GM23338 (cell line): Measurements from ENCODE around the gene CACNA1C. TPM values are rescaled to one million over a fixed set of nuclear protein-coding genes. Genes with fewer than 3 reads are reported as not detected.

ENCODE experiments used
- ATAC-seq: fragments of 200-7000 bp; cut with Tn5 transposase; 3 replicates; pipeline ENCODE4 v1.9.1; 2020
- DNase-seq: peaks from one replicate; pipeline ENCODE4 v3.0.0-alpha.2; 2015; ENCODE audit warnings: low spot score
- H2AFZ ChIP-seq: fragments of 200-600 bp; sonication (generic); 2 replicates; pipeline ENCODE4 v1.8.0; 2016; ENCODE audit warnings: antibody characterized with exemption, mild to moderate bottlenecking, moderate library complexity
- H3F3A ChIP-seq: fragments of 200-600 bp; sonication (generic); replicated peaks from 2 replicates; pipeline ENCODE4 v1.8.0; 2017; ENCODE audit warnings: antibody characterized with exemption, mixed run types, low read depth
- H3K27ac ChIP-seq: fragments of 200-600 bp; sonication (generic); 2 replicates; pipeline ENCODE4 v1.6.1; 2016; ENCODE audit warnings: low read depth
- H3K27me3 ChIP-seq: fragments of 200-600 bp; sonication (generic); 2 replicates; pipeline ENCODE4 v1.8.0; 2016; ENCODE audit warnings: mild to moderate bottlenecking, mixed run types, moderate library complexity; ENCODE audit not compliant: insufficient read depth
- H3K36me3 ChIP-seq: fragments of 200-600 bp; sonication (generic); 2 replicates; pipeline ENCODE4 v1.8.0; 2016; ENCODE audit warnings: mild to moderate bottlenecking; ENCODE audit not compliant: insufficient read depth
- H3K4me1 ChIP-seq: fragments of 200-600 bp; sonication (generic); 2 replicates; pipeline ENCODE4 v1.8.0; 2016; ENCODE audit warnings: mild to moderate bottlenecking, moderate library complexity; ENCODE audit not compliant: insufficient read depth
- H3K4me2 ChIP-seq: fragments of 200-600 bp; sonication (generic); 2 replicates; pipeline ENCODE4 v1.7.1; 2017; ENCODE audit warnings: mixed run types
- H3K4me3 ChIP-seq: fragments of 200-600 bp; sonication (generic); 2 replicates; pipeline ENCODE4 v1.6.1; 2016; ENCODE audit warnings: mixed run types
- H3K79me2 ChIP-seq: fragments of 200-600 bp; sonication (generic); replicated peaks from 2 replicates; pipeline ENCODE4 v1.8.0; 2017; ENCODE audit warnings: mild to moderate bottlenecking; ENCODE audit not compliant: insufficient read depth
- H3K9me2 ChIP-seq: fragments of 200-600 bp; sonication (generic); 2 replicates; pipeline ENCODE4 v1.8.0; 2017; ENCODE audit not compliant: insufficient read depth
- H4K20me1 ChIP-seq: fragments of 200-600 bp; sonication (generic); replicated peaks from 2 replicates; pipeline ENCODE4 v1.8.0; 2017; ENCODE audit warnings: mild to moderate bottlenecking; ENCODE audit not compliant: insufficient read depth
- H3K27ac Mint-ChIP-seq: 2 replicates; pipeline ENCODE4 v1.8.0; 2020; ENCODE audit warnings: inconsistent platforms, mild to moderate bottlenecking, moderate library complexity, mixed read lengths
- H3K27me3 Mint-ChIP-seq: 3 replicates; pipeline ENCODE4 v1.8.0; 2022; ENCODE audit warnings: low read depth, mild to moderate bottlenecking, moderate library complexity, mixed read lengths, inconsistent platforms; ENCODE audit not compliant: insufficient read depth, poor library complexity
- H3K36me3 Mint-ChIP-seq: 3 replicates; pipeline ENCODE4 v1.8.0; 2021; ENCODE audit warnings: low read depth, mild to moderate bottlenecking, inconsistent platforms, moderate library complexity, mixed read lengths
- H3K4me1 Mint-ChIP-seq: 3 replicates; pipeline ENCODE4 v1.8.0; 2020; ENCODE audit warnings: mild to moderate bottlenecking, inconsistent platforms, mixed read lengths
- H3K4me3 Mint-ChIP-seq: 3 replicates; pipeline ENCODE4 v1.8.0; 2021; ENCODE audit warnings: moderate library complexity, mild to moderate bottlenecking, inconsistent platforms, mixed read lengths
- H3K9me3 Mint-ChIP-seq: 3 replicates; pipeline ENCODE4 v1.8.0; 2020; ENCODE audit warnings: moderate library complexity, mild to moderate bottlenecking, inconsistent platforms, mixed read lengths
- CREB1 ChIP-seq: fragments of 250-450 bp; sonication (Bioruptor Pico); IDR thresholded peaks from 2 replicates; pipeline ENCODE4 v1.5.0; 2020; ENCODE audit warnings: low read depth, mild to moderate bottlenecking, moderate library complexity
- ETS1 ChIP-seq: IDR thresholded peaks from 2 replicates; pipeline ENCODE4 v1.6.1; 2016; ENCODE audit warnings: antibody characterized with exemption
- EZH2 ChIP-seq: fragments of 200-600 bp; sonication (generic); IDR thresholded peaks from one replicate; pipeline ENCODE4 v1.8.0; 2017; ENCODE audit warnings: antibody characterized with exemption, mild to moderate bottlenecking, low read depth; ENCODE audit not compliant: unreplicated experiment
- EZH2phosphoT487 ChIP-seq: fragments of 200-600 bp; sonication (generic); IDR thresholded peaks from one replicate; pipeline ENCODE4 v1.8.1; 2018; ENCODE audit warnings: antibody characterized with exemption; ENCODE audit not compliant: unreplicated experiment
- JUNB ChIP-seq: IDR thresholded peaks from one replicate; pipeline ENCODE4 v1.6.1; 2016; ENCODE audit warnings: antibody characterized with exemption; ENCODE audit not compliant: unreplicated experiment
- NANOG ChIP-seq: IDR thresholded peaks from 2 replicates; pipeline ENCODE4 v1.6.1; 2016; ENCODE audit warnings: antibody characterized with exemption, borderline replicate concordance
- POLR2AphosphoS5 ChIP-seq: IDR thresholded peaks from 2 replicates; pipeline ENCODE4 v1.6.1; 2016; ENCODE audit warnings: antibody characterized with exemption, low read depth
- REST ChIP-seq: IDR thresholded peaks from one replicate; pipeline ENCODE4 v1.6.1; 2018; ENCODE audit warnings: antibody characterized with exemption; ENCODE audit not compliant: unreplicated experiment
- STAT1 ChIP-seq: IDR thresholded peaks from one replicate; pipeline ENCODE4 v1.6.1; 2016; ENCODE audit warnings: antibody characterized with exemption; ENCODE audit not compliant: unreplicated experiment
- ZNF114 ChIP-seq: fragments of 250-450 bp; sonication (Bioruptor Pico); IDR thresholded peaks from 2 replicates; pipeline ENCODE4 v1.5.0; 2020; ENCODE audit warnings: mild to moderate bottlenecking, moderate library complexity
- ZNF331 ChIP-seq: fragments of 250-450 bp; sonication (Bioruptor Pico); IDR thresholded peaks from 2 replicates; pipeline ENCODE4 v1.5.0; 2020; ENCODE audit warnings: low read depth, mild to moderate bottlenecking, moderate library complexity
- polyA plus RNA-seq: library from polyadenylated mRNA; unstranded; fragments of >200 nt; fragmentation: Nextera tagmentation; extraction: Ambion mirVana; gene quantifications from 2 replicates; pipeline ENCODE4 v1.2.1, GENCODE V29; 2016
- total RNA-seq: library from RNA; depleted of rRNA; stranded (reverse); fragments of >200 nt; shearing (Covaris generic); gene quantifications from 2 replicates; pipeline ENCODE4 v1.2.3, GENCODE V29; 2014
- TF ChIP-seq, protein P1 (sequence below), 2 experiments: fragments of 200-600 bp in 1 of 2; sonication (generic) in 1 of 2; conservative IDR thresholded peaks; 2 replicates each; pipeline versions ENCODE4 v1.5.1 to v1.6.1; 2016 to 2017; ENCODE audit warnings: antibody characterized with exemption in 2 of 2, low read depth in 2 of 2, mild to moderate bottlenecking in 2 of 2, moderate library complexity in 1 of 2
- TF ChIP-seq, protein P2 (sequence below): fragments of 250-450 bp; sonication (Bioruptor Pico); IDR thresholded peaks from 2 replicates; pipeline ENCODE4 v1.5.0; 2020; ENCODE audit warnings: mild to moderate bottlenecking, moderate library complexity

The CACNA1C gene
- total and polyA plus RNA-seq, 2 experiments from 2014 or later: 0.78 to 2.1 TPM

DNA sequence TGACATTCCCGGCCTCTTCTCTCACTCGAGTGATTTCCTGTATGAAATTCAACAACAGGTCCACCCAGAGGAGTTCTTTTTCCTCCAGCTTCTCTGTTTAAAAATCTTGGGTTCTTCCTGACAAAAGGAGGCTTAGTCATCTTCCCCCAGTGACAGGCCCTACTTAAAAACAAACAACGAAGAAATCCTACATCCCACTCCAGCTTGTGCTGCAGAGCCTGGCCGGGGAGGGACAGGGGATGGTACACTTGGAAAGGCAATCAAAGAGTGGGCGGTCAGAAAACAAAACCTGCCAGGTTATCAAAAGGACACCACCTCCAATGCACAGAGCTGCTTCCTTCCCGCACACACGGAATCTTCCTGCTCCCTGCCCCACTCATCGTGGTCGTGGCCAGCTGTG is 101.3 kb downstream of the CACNA1C start:
- no peaks in the 10 kb centered on the region for H3K36me3 Mint-ChIP-seq
- Histone ChIP-seq H3K4me1 (no peaks in the 10 kb centered on the region), H3K79me2 (no peaks in the 10 kb centered on the region), H3K27ac (no peak overlapping the region), H3F3A (no peaks in the 10 kb centered on the region), H2AFZ (no peak overlapping the region), H3K27me3 (no peaks in the 10 kb centered on the region), H4K20me1 (no peaks in the 10 kb centered on the region), H3K4me3 (no peak overlapping the region), H3K4me2 (no peak overlapping the region), H3K36me3 (no peaks in the 10 kb centered on the region), H3K9me2 (no peaks in the 10 kb centered on the region; the same call in 1 of the 2 replicates)
- TF ChIP-seq JUNB (no peak), CREB1 (CRISPR knock-in tag) (no peak), EZH2 (no peak), EZH2phosphoT487 (no peak), ETS1 (no peak), ZNF114 (CRISPR knock-in tag) (no peak), STAT1 (no peak), NANOG (no peak), POLR2AphosphoS5 (no peak), REST (no peak), ZNF331 (no peak)
- TF ChIP-seq, protein P1, sequence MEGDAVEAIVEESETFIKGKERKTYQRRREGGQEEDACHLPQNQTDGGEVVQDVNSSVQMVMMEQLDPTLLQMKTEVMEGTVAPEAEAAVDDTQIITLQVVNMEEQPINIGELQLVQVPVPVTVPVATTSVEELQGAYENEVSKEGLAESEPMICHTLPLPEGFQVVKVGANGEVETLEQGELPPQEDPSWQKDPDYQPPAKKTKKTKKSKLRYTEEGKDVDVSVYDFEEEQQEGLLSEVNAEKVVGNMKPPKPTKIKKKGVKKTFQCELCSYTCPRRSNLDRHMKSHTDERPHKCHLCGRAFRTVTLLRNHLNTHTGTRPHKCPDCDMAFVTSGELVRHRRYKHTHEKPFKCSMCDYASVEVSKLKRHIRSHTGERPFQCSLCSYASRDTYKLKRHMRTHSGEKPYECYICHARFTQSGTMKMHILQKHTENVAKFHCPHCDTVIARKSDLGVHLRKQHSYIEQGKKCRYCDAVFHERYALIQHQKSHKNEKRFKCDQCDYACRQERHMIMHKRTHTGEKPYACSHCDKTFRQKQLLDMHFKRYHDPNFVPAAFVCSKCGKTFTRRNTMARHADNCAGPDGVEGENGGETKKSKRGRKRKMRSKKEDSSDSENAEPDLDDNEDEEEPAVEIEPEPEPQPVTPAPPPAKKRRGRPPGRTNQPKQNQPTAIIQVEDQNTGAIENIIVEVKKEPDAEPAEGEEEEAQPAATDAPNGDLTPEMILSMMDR (conservative IDR thresholded peaks at IDR 0.05; ENCODE audit: low read depth in 2 of 2): no peak
- TF ChIP-seq, protein P2, sequence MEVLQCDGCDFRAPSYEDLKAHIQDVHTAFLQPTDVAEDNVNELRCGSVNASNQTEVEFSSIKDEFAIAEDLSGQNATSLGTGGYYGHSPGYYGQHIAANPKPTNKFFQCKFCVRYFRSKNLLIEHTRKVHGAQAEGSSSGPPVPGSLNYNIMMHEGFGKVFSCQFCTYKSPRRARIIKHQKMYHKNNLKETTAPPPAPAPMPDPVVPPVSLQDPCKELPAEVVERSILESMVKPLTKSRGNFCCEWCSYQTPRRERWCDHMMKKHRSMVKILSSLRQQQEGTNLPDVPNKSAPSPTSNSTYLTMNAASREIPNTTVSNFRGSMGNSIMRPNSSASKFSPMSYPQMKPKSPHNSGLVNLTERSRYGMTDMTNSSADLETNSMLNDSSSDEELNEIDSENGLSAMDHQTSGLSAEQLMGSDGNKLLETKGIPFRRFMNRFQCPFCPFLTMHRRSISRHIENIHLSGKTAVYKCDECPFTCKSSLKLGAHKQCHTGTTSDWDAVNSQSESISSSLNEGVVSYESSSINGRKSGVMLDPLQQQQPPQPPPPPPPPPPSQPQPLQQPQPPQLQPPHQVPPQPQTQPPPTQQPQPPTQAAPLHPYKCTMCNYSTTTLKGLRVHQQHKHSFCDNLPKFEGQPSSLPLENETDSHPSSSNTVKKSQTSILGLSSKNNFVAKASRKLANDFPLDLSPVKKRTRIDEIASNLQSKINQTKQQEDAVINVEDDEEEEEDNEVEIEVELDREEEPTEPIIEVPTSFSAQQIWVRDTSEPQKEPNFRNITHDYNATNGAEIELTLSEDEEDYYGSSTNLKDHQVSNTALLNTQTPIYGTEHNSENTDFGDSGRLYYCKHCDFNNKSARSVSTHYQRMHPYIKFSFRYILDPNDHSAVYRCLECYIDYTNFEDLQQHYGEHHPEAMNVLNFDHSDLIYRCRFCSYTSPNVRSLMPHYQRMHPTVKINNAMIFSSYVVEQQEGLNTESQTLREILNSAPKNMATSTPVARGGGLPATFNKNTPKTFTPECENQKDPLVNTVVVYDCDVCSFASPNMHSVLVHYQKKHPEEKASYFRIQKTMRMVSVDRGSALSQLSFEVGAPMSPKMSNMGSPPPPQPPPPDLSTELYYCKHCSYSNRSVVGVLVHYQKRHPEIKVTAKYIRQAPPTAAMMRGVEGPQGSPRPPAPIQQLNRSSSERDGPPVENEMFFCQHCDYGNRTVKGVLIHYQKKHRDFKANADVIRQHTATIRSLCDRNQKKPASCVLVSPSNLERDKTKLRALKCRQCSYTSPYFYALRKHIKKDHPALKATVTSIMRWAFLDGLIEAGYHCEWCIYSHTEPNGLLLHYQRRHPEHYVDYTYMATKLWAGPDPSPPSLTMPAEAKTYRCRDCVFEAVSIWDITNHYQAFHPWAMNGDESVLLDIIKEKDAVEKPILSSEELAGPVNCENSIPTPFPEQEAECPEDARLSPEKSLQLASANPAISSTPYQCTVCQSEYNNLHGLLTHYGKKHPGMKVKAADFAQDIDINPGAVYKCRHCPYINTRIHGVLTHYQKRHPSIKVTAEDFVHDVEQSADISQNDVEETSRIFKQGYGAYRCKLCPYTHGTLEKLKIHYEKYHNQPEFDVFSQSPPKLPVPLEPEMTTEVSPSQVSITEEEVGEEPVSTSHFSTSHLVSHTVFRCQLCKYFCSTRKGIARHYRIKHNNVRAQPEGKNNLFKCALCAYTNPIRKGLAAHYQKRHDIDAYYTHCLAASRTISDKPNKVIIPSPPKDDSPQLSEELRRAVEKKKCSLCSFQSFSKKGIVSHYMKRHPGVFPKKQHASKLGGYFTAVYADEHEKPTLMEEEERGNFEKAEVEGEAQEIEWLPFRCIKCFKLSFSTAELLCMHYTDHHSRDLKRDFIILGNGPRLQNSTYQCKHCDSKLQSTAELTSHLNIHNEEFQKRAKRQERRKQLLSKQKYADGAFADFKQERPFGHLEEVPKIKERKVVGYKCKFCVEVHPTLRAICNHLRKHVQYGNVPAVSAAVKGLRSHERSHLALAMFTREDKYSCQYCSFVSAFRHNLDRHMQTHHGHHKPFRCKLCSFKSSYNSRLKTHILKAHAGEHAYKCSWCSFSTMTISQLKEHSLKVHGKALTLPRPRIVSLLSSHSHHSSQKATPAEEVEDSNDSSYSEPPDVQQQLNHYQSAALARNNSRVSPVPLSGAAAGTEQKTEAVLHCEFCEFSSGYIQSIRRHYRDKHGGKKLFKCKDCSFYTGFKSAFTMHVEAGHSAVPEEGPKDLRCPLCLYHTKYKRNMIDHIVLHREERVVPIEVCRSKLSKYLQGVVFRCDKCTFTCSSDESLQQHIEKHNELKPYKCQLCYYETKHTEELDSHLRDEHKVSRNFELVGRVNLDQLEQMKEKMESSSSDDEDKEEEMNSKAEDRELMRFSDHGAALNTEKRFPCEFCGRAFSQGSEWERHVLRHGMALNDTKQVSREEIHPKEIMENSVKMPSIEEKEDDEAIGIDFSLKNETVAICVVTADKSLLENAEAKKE (CRISPR knock-in tag): no peak
- no peak for DNase-seq
- peaks cover 2% of the 10 kb centered on the region for H3K27me3 Mint-ChIP-seq
- H3K4me1 Mint-ChIP-seq: peaks cover 8% of the 10 kb centered on the region
- ATAC-seq: no peak
- H3K4me3 Mint-ChIP-seq: no peak overlapping the region
- peak overlapping the region; percentile 4; the same call in 1 of the 2 replicates for H3K27ac Mint-ChIP-seq
- no peaks in the 10 kb centered on the region for H3K9me3 Mint-ChIP-seq
